HG03196 (cell line): ENCODE data around the gene NAT9.
A peak's percentile ranks its signal among the peaks of the same experiment; 100 is the strongest.

Source experiments
- ATAC-seq: cut with Tn5 transposase; IDR thresholded peaks from one replicate; pipeline ENCODE4 v1.9.1; 2021; ENCODE audit not compliant: unreplicated experiment

Gene NAT9

DNA sequence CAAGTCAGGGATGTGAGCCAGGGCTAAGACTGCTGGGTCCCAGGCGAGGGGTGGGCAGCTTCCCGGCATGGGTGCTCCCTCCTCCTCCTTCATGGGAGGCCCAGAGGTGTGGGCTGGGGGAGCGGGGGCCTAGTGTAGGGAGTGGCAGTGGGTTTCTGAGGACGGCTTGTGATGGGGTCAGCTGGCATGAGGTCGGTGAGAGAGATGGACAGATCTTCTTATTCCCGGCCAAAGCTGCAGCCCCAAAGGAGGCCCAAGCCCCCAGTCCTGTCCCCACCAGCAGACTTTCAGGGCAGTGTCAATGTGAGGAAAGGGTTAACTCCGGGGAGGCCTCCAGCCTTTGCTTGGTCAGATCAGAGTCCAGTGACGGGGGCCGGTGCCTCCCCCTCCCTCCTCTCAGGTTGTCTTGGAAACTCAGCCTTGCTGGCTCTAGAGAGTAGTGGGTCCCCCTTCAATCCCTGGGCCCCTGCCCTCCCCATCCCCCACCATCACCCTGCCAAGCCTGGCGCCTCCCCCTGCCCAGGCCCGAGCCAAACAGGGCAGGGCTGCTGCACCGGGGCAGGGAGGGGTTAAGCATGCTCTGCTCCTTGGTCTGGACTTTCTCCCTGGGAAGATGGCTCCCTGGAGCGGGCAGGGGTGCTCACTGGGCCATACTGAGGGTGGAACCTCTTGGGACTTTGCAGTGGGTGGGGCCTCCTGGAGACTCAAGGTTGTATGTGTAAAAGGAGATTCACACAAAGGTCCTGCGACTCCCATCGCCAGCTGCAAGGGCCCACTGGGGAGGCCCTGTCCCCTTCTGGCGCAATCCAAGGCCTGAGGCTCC is 12.4 kb downstream of the NAT9 start:
- ATAC-seq: no peak

DNA sequence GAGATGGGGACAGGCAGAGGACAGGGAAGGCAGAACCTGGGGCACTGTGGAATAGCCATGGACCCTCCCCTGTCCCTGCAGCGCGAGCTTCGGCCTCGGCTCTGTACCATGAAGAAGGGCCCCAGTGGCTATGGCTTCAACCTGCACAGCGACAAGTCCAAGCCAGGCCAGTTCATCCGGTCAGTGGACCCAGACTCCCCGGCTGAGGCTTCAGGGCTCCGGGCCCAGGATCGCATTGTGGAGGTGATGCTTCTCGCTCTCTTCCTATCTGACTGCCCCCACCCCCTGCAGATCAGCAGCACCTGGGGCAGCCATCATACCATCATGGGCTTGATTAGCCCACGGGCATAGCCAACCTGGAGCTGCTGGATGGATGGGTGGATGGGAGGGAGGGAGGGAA is 14.2 kb downstream of the NAT9 start:
- ATAC-seq: no peak

DNA sequence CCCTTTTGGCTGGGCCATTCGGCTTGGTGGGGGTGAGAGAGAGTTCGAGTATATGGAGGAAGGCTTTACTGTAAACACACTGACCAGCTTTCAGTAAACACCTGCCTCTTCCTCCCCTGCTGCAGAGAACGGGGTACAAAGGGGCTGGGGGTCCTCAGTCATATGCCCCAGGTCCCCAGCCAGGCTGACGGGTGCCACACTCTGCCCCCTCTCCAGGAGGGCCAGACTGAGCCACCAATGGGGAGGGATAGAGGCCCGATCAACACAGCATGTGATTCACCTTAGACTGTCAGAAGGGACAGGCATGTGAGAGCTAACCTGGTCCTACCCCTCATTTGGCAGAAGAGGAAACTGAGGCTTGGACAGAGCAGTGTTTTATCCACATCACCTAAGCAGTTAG is 14.7 kb downstream of the NAT9 start:
- ATAC-seq: no peak

DNA sequence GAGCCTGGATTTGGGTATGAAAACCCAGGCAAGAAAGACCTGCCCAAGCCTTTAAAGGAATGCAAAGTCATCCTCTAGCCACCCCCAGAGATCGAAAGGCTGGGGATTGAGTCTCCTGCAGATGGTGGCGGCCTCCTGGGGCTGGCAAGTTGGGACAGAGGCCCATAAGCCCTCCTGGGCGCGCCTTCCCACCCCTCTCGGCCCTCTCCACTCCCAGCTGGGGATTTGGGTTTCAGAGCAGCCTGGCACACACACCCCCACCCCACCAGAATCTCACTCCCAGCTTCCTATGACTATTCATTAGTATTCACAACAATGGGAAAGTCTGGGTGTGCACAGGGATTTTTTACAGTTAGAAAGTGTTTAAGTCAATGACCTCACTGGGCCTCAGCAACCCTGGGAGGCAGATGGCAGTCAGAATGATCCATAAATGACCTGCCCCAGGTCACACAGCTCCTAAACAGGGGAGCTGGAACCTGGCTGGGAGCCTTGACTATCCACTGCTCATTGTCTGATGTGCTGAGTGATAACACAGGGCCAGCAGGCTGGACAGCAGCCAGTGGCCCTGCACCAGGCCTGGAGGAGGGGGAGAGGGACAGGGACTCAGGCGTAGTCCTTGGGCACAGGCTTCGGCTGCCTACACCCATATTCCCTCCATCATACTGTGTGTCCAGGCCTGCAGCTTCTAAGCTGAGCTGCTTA is 15.6 kb downstream of the NAT9 start:
- no peak for ATAC-seq

DNA sequence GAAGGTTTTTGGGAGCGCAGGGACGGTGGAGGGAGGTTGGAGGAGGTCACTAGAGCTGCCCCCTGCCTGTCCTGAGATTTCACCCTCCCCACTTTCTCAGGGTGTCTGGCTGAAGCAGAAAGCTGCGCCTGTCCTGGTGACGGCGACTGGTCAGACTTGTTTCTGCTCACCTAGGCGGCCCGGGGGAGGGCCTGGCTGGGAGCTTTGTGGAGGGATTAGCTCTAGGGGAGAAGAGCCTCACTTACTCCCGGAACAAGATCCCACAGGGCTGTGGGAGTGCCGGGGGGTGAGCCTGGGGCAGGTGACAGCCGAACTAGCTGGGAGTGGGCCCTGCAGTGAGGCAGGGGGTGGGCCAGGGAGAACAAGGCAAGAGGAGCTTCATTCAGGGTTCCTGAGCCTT is 16.2 kb downstream of the NAT9 start:
- no peak for ATAC-seq

DNA sequence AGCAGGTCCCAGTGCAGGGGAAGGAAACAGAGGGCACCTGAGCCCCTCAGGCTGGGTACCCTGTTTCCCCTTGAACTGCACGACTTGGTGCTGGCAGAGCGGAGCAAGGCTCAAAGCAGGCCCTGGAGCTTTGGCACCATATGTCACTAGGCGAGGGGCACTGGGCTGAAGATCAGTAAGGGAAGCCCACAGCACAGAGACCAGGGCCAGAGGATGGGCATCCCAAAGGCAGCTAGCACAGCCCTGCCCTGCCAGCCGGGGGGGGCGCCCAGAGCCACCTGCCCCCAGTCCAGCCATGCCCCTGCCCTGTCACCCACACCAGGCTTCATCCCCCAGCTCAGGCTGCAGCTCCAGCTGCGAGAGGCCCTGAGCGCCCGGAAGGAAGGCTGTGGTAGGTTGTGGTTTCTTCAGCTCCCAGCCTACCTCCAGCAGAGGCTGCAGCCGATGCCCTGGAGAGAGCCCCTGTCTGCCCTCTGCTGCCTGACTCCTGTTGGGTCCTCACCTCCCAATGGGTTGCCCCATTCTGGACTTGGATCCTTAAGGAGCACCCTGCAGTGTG is 16.8 kb downstream of the NAT9 start:
- ATAC-seq: peak; percentile 65

DNA sequence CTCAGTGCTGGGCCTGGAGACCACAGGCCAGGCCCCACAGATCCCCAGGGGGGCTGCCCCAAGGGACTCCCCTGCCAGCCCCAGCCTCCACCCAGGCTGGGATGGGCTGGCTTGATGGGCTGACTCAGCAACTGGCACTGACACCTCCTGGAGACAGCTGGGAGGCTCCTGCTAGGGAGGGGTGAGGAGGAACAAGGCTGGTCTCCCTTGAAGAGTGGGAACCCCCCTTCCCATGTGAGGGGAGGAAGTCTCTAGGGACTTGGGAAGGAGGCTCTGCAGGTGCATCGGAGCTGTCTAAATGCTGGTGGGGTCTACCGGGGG is 17.3 kb downstream of the NAT9 start:
- ATAC-seq: no peak

DNA sequence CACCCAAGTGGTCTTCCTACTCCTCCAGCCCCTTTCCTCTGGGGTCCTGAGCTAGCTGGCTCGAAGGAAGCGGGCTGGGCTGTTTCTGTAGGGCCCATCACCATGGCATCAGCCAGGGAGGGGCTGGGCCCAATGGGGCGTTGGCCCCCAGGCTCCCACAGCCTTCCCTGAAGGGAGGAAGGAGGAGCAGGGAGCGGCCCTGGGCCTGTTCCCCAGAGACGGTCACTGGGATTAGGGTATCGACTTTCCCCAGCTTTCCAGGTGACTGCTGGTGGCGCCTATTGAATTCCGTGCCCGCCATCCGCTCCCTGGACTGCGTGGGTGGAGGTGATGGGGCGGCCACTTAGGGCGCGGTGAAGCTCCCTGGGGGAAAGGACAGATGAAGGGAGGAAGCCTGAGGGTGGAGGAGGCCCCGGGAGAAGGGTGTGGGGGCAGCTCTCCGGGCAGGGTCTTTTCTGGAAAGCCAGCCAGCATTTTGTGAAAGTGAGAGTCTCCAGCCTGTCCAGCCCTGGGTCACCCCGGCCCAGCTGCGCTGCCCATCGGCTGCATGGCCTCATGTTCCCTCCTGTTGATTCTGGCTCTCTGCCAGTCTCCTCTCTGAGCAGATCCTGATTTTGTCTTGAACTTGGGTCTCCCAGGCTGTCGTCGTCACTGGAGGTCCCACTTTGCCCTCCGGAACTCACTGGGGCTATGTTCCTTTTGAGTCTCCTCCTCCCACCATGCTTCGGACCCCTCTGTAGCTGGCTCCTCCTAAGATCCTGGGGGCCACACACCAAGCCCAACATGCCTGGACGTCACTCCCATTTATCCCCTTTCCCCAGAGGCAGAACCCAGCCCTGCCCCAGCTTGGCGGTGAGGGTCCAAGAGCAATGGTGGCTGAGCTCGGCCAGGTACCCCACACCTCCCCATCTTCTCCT is 18.0 kb downstream of the NAT9 start:
- no peak for ATAC-seq

DNA sequence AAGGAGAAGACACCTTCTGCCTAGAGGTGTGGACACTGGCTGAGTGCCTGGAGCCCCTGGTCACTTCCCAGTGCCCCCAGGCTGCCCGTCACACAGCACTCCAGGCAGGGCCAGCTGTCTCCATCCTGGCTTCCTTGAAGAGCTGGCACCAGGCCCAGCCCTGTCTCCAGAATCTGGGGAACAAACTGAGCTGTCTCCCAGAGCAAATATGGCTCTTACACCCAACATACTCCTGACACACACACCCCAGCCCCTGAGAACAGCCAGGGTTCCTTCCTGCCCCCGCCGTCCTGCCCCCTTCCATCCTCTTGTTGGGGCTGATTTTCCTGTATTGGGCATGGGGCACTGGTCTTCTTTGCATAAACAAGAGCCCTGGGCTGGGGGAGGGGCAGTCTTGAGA is 18.6 kb downstream of the NAT9 start:
- ATAC-seq: no peak

DNA sequence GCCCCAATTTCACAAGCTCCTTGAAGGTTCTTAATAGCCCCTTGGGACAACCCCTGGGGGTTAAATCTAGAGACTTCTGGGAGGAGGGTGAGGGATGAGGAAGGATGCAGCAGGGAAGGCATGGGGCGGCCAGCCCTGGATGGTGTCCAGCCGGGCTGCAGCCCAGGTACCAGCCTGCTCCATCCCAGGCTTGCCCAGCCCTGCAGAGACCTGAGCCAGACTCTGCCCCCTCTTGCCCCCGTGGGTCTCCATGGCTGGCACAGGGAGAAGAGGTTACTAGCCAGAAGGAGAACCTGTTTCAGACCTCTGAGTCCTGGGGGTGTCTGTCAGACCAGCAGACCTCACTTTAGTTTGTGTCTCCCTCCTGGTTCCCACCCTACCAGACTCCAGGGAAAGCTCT is 19.3 kb downstream of the NAT9 start:
- ATAC-seq: no peak

DNA sequence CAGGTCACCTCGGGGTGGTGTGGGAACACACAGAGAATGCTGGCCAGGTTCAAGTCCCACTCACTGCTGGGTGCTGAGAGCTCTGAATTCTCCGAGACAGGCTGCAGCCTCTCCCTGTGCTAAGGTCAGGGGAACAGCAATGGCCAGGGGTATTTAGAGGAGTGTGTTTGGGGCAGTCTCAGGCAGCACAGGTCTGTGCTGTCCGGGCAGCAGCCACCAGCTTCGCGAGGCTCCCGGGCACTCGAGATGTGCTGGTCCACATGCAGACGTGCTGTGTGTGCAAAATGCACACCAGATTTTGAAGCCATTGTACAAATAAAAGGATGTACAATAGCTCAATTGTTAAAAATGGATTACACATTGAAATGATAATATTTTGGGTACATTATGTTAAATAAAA is 20.6 kb downstream of the NAT9 start:
- no peak for ATAC-seq

DNA sequence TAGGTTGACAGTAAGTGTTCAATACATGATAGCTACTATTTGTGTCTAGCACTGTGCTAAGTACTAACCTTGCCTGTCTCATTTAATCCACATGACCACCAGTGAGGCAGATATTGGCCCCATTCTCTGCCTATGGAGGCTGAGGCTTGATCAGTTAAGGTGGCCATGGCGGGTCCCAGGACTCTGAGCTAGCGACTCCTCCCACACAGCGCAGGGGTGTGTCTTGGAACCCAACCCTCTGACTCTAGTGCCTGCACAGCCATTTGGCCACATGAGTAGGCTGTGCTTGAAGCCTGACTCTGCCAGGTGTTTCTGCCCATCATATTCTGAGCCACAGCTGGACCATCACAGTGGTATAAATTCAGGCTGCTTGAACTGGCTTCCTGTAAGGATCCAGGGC is 21.3 kb downstream of the NAT9 start:
- ATAC-seq: no peak

DNA sequence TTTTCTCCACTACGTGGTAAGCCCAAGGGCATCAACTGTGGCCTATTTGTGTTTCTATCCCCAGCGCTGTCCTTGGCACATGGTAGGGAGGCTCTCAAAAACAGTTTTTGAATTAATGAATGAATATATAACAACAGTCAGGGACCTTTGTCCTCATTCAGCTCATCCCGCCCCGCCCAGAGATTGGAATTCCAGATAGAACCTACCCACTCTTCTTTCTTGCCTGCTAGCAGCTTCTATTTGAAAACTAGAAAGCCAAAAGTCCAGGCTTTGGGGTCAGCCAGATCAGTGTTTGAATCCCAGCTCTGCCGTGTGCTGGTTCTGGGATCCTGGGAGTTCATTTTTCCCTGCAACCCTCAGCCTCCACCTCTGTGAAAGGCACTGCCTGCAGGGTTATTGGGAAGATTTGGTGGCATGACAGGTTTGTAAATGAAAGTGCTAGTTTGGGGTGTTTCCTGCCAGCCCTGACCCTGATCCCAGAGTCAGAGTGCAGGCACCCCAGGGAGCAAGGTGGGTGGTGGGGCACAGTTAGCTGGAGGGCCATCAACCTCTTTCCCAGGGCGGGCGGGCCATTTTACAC is 23.2 kb downstream of the NAT9 start:
- ATAC-seq: no peak

DNA sequence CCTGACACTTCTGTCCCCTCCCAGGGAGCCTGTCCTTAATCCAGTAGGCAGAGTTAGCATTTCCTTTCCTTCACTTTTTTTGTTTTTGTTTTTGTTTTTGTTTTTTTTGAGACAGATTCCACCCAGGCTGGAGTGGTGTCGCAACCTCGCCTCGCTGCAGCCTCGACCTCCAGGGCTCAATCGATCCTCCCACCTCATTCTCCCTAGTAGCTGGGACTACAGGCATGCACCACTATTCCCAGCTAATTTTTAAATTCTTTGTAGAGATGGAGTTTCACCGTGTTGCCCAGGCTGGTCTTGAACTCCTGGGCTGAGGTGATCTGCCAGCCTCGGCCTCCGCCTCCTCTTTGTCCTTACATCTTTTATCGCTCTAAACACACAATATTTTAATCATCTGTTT is 23.7 kb downstream of the NAT9 start:
- no peak for ATAC-seq

DNA sequence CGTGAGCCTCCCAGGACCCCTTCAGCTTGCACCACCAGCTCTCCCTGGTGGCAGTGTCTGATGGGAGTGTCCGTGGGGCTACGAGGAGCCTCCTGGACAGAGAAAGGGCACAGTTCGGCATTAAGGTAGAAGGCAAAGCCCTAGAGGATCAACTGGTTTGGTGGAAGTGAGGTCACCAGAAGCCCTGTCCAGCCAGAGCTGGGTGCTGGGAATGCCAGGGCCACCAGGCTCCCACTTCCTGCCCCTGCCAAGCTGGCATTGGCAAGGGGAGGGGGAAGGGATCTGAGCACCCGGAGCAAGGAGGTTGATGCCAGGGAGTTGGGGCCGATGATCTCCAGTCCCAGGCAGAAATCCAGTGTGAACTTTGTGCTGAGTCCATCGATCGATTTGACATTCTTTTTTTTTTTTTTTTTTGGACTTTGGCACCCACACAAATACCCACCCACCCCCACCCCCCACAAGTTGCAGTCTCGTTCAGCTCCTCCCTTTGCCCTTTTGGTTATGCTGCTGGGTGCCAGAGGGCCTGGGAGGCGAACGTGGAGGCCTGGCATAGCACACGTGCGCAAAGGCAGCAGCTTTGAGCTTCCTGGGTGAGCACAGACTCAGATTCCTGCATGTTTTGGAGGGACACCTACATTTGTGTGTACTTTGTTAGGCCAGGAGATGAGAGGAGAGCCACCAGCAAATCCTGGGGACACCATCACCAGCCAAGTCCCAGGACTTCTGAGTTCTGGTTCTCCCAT is 25.6 kb downstream of the NAT9 start:
- ATAC-seq: no peak

DNA sequence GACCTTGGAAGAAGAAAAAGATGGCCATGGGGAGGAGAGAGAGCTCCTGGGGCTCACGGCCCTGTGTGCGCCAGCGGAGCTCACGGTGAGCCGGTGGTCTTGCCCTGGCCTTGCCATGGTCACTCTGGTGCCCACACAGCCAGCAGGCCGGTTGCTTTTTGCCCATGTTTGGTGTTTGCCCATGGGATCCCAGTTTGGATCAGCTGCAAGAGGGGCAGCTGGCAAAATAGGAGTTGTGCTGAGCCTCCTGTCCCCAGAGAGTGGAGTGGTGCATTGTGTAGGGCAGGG is 26.2 kb downstream of the NAT9 start:
- no peak for ATAC-seq

DNA sequence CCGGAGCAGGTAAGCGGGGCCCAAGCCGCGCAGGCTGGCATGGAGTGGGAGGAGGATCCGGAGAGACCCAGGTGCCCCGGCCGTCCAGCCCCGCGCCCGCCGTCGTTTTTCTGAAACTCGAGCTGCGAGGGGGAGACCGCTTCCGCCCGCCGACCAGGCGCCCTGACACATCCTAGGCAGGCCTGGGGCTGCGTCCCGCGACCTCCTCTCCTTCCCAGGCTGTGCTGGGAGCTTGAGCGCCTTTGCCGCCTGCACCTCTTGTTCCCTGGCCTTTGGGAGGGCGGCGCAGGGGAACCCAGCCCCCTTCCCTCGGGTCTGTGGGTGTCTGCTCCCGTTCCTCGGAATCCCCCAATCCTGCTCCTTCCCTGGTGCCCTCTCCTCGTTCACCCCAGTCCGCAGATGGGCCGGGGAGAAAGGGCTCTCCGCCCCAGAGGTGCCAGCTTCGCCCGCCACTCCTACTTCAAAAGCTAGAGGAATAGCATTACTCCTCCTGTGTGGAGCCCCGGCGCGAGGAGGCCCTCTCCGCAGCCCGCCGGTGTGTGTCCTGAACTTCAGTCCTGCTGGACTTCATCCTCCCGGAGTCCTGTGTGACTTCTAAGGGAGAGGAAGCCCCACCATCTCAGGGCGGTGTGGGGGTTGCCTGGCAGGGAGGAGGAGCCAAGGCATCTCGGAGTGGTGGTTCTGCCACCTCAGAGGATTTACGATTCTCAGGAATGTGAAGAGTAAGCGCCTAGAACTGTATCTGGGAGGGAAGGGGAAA is 26.7 kb downstream of the NAT9 start:
- ATAC-seq: peak; percentile 12

DNA sequence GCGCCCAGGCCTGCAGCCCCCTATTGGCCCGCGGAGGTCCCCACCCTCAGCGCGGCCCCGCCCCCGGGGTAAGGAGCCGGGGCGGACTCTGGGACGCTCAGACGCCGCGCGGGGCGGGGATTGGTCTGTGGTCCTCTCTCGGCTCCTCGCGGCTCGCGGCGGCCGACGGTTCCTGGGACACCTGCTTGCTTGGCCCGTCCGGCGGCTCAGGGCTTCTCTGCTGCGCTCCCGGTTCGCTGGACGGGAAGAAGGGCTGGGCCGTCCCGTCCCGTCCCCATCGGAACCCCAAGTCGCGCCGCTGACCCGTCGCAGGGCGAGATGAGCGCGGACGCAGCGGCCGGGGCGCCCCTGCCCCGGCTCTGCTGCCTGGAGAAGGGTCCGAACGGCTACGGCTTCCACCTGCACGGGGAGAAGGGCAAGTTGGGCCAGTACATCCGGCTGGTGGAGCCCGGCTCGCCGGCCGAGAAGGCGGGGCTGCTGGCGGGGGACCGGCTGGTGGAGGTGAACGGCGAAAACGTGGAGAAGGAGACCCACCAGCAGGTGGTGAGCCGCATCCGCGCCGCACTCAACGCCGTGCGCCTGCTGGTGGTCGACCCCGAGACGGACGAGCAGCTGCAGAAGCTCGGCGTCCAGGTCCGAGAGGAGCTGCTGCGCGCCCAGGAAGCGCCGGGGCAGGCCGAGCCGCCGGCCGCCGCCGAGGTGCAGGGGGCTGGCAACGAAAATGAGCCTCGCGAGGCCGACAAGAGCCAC is 27.4 kb downstream of the NAT9 start, which contains the start of gene NHERF1:
Gene NHERF1, plus strand, starts transcription at position 100 of the 750 bp plus-strand sequence. Its CDS starts 219 bp downstream, at position 319.
- peak; percentile 81 for ATAC-seq

DNA sequence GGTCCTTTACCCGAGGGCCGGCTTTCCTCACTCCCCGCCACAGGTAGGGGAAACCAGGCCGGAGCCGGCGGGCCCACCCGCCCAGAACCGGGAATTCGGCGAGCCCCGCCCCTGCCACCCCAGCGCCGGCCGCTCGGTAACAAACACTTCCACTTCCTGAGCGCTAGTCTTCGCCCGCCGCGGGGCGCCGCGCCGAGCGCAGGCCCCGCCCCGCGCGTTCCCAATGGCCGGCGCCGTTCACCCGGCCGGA is 27.9 kb downstream of the NAT9 start:
- no peak for ATAC-seq
